PFSK-1 (cell line): ENCODE data around the gene FIBIN.

ENCODE experiments used
- FOXP2 ChIP-seq: optimal IDR thresholded peaks from 2 replicates; pipeline ENCODE3; 2011; ENCODE audit warnings: borderline replicate concordance, control low read depth, inconsistent platforms; ENCODE audit not compliant: insufficient read depth; ENCODE audit errors: extremely low read length, extremely low read depth
- REST ChIP-seq, 2 experiments: IDR thresholded peaks; 2 replicates each; pipeline versions ENCODE4 v1.6.1 to v1.8.0; 2011 to 2012; ENCODE audit warnings: low read depth in 2 of 2, low read length in 2 of 2, control low read depth in 1 of 2, inconsistent platforms in 1 of 2, mild to moderate bottlenecking in 1 of 2, moderate library complexity in 1 of 2; ENCODE audit not compliant: insufficient read depth in 1 of 2
- SIN3A ChIP-seq: IDR thresholded peaks from 2 replicates; pipeline ENCODE4 v1.6.1; 2012; ENCODE audit warnings: mild to moderate bottlenecking, low read length, moderate library complexity, borderline replicate concordance; ENCODE audit not compliant: insufficient read depth
- TAF1 ChIP-seq: IDR thresholded peaks from 2 replicates; pipeline ENCODE4 v1.6.1; 2012; ENCODE audit warnings: low read length, control low read depth, borderline replicate concordance; ENCODE audit not compliant: insufficient read depth

FIBIN gene

GRCh38 chr11:27041141-27041899 lies 47.4 kb downstream of the FIBIN start:
- TF ChIP-seq SIN3A (no peak), FOXP2 (no peak), TAF1 (no peak), REST (IDR thresholded peaks at IDR 0.05; ENCODE audit: insufficient read depth in 1 of 2, low read depth in 2 of 2, low read length in 2 of 2) (no peak)
